Vagina (tissue), 2 donors: ENCODE measurements around the gene ALDH3B1. TPM values are rescaled to one million over a fixed set of nuclear protein-coding genes. Genes with fewer than 3 reads are reported as not detected.

ENCODE experiments used
- DNase-seq, 2 donors: peaks; one replicate each; pipeline ENCODE4 v3.0.0-alpha.2; 2017; ENCODE audit errors: extremely low spot score in 2 of 2
- H3K27ac ChIP-seq: fragments of 200-600 bp; sonication (generic); one replicate; pipeline ENCODE4 v1.5.1; 2019
- H3K27me3 ChIP-seq: fragments of 200-600 bp; sonication (generic); one replicate; pipeline ENCODE4 v1.5.1; 2019
- H3K36me3 ChIP-seq, 2 donors: fragments of 200-600 bp; sonication (generic); one replicate each; pipeline ENCODE4 v1.5.1; 2017 to 2019
- H3K4me1 ChIP-seq: fragments of 200-600 bp; sonication (generic); one replicate; pipeline ENCODE4 v1.5.1; 2019
- H3K4me3 ChIP-seq, 2 donors: fragments of 200-600 bp; sonication (generic); 1 replicate in 1 of 2; 2 replicates in 1 of 2; pipeline ENCODE4 v1.5.1; 2016 to 2019
- H3K9me3 ChIP-seq: fragments of 200-600 bp; sonication (generic); one replicate; pipeline ENCODE4 v1.5.1; 2019
- POLR2A ChIP-seq, 2 donors: fragments of 450-650 bp; IDR thresholded peaks; one replicate each; pipeline ENCODE4 v1.6.1; 2017; ENCODE audit warnings: antibody characterized with exemption in 2 of 2, mild to moderate bottlenecking in 2 of 2, moderate library complexity in 2 of 2
- POLR2AphosphoS5 ChIP-seq, 2 donors: sonication (generic); formaldehyde crosslinking; IDR thresholded peaks; one replicate each; pipeline ENCODE4 v1.9.0; 2017; ENCODE audit warnings: antibody characterized with exemption in 2 of 2, mild to moderate bottlenecking in 2 of 2, low read depth in 1 of 2; ENCODE audit not compliant: insufficient read depth in 1 of 2
- intact Hi-C: fragments of 100-400 bp; cut with DNase I; formaldehyde crosslinking; loops from one replicate; pipeline ENCODE4 v1.15.1; 2023
- total RNA-seq: library from RNA; depleted of rRNA; stranded (reverse); fragments of >200 nt; gene quantifications from one replicate; pipeline ENCODE4 v1.2.3, GENCODE V29; 2016
- TF ChIP-seq, protein P1 (sequence below), 3 experiments: fragments of 450-650 bp in 2 of 3; fragments of 200-600 bp in 1 of 3; sonication (generic) in 1 of 3; IDR thresholded peaks; one replicate each; pipeline ENCODE4 v1.5.1; 2017 to 2019; ENCODE audit warnings: antibody characterized with exemption in 3 of 3, mild to moderate bottlenecking in 2 of 3, moderate library complexity in 2 of 3

Gene ALDH3B1
- total RNA-seq, 1 donor from 2014 or later: 22.1 TPM

DNA sequence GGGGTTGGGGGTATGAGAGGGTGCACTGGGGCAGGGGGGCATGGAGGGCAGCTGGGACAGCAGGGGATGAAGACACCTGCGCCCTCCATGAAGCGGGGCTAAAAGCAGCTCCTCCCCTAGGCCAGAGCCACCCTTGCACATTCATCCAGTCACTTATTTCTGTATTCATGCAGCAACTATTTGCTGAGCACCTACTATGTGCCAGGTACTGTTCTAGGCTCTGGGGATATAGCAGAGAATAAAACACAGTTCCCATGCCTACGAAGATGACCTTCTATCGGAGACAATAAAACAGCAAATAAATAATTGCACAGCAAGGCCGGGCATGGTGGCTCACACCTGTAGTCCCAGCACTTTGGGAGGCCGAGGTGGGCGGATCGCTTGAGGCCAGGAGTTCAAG lies 5.3 kb downstream of the ALDH3B1 start:
- DNase-seq: no peak
- H3K4me1 ChIP-seq: peaks cover 61% of the 10 kb centered on the region
- TF ChIP-seq, protein P1, sequence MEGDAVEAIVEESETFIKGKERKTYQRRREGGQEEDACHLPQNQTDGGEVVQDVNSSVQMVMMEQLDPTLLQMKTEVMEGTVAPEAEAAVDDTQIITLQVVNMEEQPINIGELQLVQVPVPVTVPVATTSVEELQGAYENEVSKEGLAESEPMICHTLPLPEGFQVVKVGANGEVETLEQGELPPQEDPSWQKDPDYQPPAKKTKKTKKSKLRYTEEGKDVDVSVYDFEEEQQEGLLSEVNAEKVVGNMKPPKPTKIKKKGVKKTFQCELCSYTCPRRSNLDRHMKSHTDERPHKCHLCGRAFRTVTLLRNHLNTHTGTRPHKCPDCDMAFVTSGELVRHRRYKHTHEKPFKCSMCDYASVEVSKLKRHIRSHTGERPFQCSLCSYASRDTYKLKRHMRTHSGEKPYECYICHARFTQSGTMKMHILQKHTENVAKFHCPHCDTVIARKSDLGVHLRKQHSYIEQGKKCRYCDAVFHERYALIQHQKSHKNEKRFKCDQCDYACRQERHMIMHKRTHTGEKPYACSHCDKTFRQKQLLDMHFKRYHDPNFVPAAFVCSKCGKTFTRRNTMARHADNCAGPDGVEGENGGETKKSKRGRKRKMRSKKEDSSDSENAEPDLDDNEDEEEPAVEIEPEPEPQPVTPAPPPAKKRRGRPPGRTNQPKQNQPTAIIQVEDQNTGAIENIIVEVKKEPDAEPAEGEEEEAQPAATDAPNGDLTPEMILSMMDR (IDR thresholded peaks at IDR 0.05): no peak
- TF ChIP-seq POLR2A (IDR thresholded peaks at IDR 0.05) (no peak), POLR2AphosphoS5 (IDR thresholded peaks at IDR 0.05; ENCODE audit: insufficient read depth in 1 of 2, low read depth in 1 of 2) (no peak)
- intact Hi-C loops: no loop called here
- H3K9me3 ChIP-seq: no peaks in the 10 kb centered on the region
- no peaks in the 10 kb centered on the region for H3K27me3 ChIP-seq
- no peaks in the 10 kb centered on the region for H3K36me3 ChIP-seq
- no peak overlapping the region for H3K4me3 ChIP-seq
- H3K27ac ChIP-seq: no peak overlapping the region

DNA sequence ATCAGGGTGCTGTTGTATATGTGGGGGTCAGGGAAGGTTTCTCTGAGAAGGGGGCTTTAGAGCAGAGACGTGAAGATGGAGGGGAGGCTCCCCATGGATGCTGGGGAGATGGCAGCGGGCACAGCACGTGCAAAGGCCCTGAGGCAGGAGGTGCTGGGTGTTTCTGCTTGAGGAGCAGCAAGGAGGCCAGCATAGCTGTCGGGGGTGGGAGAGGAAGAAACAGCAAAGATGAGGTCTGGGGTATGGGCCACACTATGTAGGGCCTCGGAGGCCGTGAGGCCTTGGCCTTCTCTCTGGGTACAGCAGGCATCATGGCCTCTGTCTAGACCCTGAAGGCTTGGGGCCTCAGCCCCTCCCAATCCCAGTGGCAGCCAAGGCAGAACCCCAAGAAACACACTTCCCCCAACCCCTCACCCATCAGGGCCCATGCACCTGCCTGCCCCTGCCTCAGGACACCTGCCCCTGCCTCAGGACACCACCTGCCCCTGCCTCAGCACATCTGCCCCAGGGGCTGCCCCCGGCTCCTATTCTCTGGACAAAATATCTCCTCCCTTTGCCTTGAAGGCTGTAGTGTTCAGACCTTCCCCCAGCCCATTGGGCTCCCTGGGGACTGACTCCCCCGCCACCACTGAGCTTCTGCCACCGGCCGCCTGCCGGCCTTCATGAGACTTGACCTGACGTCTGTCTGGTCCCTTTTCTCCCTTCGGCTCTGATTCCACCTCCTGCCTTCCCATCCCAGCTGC lies 6.2 kb downstream of the ALDH3B1 start:
- peaks cover 52% of the 10 kb centered on the region for H3K4me1 ChIP-seq

DNA sequence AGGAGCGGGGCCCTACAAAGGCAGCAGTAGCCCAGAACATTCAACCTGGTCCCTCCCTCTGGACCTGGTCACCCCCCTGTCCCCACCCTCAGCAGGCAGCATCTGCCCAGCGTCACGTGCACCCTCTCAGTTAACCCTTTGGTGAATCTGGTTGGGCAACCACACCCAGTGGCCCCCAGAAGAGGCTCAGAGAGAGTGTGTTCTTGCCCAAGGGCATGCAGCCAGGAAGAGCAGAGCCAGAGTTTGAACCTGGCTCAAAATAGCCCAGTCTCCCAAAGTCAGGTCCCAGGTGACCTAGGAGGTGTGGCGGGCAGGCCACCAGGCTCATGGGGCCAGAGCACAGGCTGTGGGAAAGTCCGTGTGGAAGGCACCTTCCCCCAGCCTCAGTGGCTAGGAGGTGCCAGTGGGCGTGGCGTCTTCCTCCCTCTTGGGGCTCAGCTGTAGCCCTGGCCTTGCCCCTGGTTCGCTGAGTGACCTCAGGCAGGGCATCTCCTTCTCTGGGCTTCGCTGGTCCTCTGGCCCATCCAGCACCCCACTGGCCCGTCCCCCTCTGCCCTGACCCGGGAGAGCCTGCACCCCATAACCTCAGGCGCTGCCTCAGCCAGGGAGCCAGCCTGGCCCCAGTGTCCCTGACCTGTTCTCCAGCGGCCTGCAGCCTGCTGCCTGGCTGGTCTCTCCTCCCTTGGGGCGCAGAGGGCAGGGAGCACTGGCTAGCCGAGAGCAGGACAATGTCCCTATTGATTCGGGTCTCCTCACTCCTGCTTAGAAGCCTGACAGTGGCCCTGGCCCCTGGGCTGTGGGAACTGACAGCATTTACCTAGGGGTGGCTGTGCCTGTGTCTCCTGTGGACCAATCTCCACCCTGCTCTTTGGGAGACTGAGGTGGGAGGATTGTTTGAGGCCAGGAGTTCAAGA lies 7.0 kb downstream of the ALDH3B1 start:
- Histone ChIP-seq H3K9me3 (no peaks in the 10 kb centered on the region), H3K27ac (no peak overlapping the region), H3K4me3 (no peak overlapping the region), H3K4me1 (peaks cover 44% of the 10 kb centered on the region), H3K36me3 (no peaks in the 10 kb centered on the region), H3K27me3 (no peaks in the 10 kb centered on the region)
- TF ChIP-seq, protein P1 (IDR thresholded peaks at IDR 0.05): no peak
- no peak for TF ChIP-seq POLR2A (IDR thresholded peaks at IDR 0.05)
- DNase-seq: no peak
- intact Hi-C loops: no loop called here

More for the DNA sequence above, 6.2 kb downstream of the ALDH3B1 start:
- Histone ChIP-seq H3K4me3 (no peak overlapping the region), H3K36me3 (no peaks in the 10 kb centered on the region), H3K27ac (no peak overlapping the region), H3K9me3 (no peaks in the 10 kb centered on the region), H3K27me3 (no peaks in the 10 kb centered on the region)
- TF ChIP-seq POLR2A (IDR thresholded peaks at IDR 0.05) (no peak), POLR2AphosphoS5 (IDR thresholded peaks at IDR 0.05; ENCODE audit: insufficient read depth in 1 of 2, low read depth in 1 of 2) (no peak)
- TF ChIP-seq, protein P1 (IDR thresholded peaks at IDR 0.05): no peak
- intact Hi-C loops: no loop called here
- DNase-seq: no peak

DNA sequence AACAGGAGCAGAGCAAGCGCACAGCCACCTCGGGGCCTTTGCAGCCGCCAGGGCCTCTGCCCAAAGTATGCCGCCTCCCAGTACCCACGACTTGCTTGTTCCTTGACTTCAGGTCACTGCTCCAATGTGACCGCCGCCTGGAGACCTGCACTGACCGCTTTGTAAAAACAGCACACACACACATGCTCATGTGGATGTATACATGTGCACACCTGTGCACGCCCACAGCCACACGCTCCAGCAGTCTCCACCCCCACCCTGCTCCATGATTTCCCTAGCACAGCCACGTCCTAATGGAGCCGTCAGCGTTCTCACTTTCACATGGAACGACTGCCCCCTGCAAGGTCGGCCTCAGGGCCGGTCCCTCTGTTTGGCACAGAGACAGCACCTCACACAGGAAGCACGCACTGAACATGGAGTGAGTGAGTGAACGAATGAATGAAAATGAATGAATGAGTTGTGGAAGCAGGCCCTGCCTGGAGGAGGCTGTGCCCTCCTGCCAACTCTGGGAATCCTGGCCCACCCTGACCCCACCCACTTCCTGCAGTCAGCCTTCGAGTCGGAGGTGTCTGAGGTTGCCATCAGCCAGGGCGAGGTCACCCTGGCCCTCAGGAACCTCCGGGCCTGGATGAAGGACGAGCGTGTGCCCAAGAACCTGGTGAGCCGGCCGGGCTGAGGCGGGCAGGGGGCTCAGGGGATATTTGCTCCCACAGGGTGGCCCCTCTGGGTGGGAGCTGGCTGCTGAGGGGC lies 8.0 kb downstream of the ALDH3B1 start:
- Histone ChIP-seq H3K27me3 (no peaks in the 10 kb centered on the region), H3K27ac (no peak overlapping the region), H3K36me3 (no peaks in the 10 kb centered on the region), H3K9me3 (no peaks in the 10 kb centered on the region), H3K4me1 (peaks cover 34% of the 10 kb centered on the region), H3K4me3 (no peak overlapping the region)
- DNase-seq: no peak
- TF ChIP-seq, protein P1 (IDR thresholded peaks at IDR 0.05): no peak
- no peak for TF ChIP-seq POLR2AphosphoS5 (IDR thresholded peaks at IDR 0.05; ENCODE audit: insufficient read depth in 1 of 2, low read depth in 1 of 2)
- no peak for TF ChIP-seq POLR2A (IDR thresholded peaks at IDR 0.05)
- intact Hi-C loops: no loop called here
